HG02943 (cell line): ENCODE data around the gene MMAB.

Experiments
- ATAC-seq: cut with Tn5 transposase; IDR thresholded peaks from one replicate; pipeline ENCODE4 v1.9.1; 2021; ENCODE audit warnings: mild to moderate bottlenecking, low read depth, moderate library complexity; ENCODE audit not compliant: unreplicated experiment

MMAB gene

DNA sequence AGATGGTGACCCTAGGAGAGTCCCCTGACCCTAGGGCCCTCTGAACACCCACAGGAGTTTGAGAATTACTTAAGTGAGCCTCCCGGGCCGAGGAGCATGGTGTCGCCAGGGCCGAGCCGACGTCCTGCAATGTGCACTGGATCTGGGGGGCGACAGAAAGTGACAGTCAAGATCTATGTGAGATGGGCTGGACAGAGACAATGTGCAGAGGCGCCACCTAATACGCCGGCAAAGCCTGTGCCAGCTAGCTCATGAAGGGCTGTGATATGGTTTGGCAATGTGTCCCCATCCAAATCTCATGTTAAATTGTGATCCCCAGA is 11.6 kb downstream of the MMAB start:
- no peak for ATAC-seq

DNA sequence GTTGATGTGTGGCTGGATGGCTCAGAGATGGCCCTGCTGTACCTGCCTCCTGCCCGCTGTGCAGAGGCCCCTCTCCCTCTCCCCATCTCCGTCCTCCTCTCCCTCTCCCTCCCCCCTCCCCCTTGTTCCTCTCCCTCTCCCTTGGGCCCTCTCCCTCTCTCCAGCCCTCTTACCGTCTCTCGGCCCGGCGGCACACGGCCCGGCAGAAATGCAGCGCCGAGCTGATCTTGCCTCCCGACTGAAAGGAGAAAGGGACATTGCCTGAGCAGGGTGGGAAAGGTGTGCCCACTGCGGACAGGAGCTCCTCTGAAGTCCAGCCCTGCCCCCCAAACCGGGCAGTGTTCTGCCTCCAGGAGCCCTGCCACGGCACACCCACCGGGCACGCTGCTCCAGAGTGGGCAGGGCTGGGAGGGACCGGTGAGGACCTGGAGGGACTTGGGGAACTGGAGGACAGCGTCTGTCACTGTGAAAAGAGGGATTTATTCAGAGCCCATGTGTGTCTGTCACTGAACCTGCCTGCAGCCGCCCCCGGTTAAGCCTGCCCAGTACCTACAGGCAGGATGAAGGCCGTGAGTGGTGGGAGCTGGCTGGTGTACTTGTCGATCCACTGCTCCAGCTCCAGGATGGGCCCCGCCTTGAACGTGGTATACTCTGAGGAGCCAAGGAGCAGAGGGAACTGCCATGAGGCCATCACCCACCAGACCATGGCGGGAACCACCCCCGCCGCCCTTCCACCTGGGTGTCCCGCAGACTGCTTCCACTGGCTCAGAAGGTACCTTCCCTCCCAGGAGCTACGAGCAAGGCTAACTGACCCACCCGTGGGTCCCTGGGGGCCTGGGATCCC is 12.2 kb downstream of the MMAB start:
- ATAC-seq: no peak

DNA sequence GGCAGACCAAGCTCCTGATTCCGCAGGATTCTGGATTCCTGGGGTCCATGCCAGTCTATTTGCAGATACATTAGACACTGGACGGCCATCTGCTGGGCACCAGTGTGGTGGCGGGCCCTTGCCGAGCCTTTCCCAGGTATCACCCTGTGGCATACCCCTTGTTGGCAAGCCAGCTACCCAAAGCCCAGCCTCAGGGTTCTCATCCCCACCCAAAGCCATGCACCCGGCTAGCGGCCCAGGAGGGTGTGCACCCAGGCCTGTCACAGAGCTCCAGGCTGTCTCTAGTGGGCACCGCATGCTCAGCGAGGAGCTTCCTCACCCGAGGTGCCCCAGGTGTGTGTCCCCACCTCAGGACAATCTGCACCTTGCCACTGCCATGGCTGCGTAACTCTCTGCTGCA is 13.7 kb downstream of the MMAB start:
- no peak for ATAC-seq

DNA sequence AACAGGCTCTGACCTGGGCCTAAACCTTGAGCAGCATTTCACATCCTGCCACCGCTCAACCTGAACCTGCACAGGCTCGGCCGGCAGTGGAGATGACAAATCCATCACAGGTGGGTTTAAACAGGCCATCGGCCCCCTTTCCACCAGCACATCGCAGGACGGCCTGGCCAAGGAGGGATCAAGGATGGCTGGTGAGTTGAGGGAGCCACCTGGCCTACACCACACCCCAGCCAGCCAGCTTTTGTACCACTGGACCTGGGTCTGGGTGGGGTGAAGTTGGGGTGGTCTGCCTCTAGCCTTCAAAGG is 14.2 kb downstream of the MMAB start:
- no peak for ATAC-seq

DNA sequence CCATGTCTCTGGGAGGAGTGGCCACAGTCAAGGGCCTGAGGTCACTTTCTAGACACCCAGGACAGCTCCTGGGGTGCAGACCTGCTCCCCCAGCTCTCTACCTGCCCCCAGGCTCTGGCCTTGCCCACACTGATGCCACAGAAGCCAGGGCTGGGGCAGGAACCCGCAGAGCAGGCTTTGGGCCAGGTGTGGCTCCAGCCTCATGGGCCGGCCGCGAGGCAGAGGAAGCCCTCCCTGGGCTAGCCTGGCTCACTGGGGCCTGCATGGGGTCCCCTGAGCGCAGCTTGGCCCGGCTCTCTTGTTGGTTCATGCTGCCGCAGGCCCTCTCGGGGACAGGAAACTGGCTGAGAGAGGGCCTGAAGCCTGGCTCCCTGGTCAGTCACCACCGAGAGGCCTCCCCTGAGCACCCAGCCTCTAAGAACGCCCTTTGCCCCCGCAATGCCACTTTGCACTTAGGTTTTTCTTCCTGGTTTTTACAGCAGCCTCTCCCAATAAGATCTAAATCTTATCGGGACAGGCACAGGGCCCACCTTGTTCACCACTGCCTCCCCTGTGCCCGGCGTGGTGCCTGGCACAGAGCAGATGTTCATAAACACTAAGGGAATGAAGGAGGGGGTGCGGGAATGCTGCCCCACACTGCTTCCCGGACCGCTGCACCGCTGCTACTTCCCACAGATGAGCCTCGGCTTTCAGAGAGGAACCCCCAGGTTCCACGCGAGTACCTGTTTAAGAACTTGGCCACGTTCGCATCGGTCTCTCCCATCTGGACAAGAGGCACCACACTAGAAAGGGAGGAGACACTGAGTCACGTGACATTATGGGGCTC is 14.7 kb downstream of the MMAB start:
- no peak for ATAC-seq

DNA sequence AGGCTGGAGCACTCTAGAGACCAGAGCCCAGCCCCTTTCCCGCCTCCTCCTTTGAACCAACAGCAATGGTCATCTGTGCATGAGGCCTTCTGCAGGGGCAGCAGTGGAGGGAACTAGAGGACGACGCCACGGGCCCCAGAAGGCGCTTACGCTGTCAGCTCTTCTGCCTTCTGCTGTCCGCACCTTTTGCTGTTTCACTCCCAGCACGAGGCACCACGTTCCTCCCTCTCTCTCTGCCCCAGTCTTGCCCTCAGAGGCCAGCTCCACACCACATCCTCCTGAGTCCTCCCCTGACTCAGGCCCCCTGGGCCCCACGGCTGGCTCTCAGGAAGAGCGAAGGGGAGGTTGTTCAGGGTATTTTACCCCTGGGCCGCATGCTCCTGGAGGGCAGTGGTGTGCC is 15.5 kb downstream of the MMAB start:
- no peak for ATAC-seq

DNA sequence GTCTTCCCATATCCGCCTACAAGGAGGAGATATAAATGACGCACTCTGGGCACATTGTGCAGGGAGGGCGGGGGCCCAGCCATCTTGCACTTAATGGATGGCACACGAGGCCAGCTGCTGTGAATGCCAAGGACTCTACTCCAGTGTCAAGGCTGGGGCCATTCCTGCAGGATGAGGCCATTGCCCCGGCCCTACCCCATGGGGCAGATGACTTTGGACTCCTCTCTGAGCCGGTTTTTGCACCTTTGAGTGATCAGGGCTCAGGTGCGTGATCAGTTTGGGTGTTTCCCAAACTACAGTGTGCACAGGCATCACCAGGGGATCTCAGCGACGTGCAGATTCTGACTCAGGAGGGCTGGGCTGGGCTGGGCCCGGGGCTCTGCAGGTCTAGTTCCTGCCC is 16.1 kb downstream of the MMAB start:
- no peak for ATAC-seq

DNA sequence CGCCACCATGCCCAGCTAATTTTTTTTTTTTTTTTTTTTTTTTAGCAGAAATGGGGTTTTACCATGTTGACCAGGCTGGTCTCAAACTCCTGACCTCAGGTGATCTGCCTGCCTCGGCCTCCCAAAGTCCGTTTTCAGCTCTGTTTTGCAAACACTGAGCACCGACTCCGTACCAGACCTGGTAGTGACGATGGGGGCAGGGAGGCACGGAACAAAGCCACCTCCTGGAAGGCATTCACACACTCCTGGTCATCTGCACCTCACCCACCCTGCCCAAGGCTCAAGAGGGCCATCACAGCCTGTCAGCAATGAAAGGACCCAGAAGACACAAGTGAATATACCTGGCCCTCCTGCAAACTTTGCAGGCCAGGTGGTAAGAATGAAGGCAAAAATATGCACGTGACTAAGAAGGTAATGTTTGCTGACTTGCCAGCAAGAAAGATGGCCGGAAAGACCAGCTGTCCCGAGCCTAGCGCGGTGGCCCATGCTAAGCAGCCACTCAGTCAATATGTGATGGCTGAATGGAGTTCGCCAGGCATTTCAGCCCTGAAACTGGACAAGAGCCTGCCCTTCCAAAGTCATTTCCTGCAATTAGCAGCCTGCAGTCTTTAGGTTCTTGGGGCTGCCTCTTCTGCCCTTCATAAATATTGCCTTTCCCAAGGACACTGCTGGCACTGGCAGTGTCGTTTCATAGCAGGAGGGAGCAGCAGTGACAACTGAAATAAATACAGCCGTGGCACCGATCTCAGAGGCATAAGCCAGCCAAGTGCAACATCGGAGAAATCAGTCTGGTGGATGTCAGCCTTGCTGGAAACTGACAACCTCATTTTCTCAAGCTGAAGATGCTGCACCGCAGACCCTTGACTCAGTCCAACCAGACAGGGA is 17.6 kb downstream of the MMAB start:
- no peak for ATAC-seq

DNA sequence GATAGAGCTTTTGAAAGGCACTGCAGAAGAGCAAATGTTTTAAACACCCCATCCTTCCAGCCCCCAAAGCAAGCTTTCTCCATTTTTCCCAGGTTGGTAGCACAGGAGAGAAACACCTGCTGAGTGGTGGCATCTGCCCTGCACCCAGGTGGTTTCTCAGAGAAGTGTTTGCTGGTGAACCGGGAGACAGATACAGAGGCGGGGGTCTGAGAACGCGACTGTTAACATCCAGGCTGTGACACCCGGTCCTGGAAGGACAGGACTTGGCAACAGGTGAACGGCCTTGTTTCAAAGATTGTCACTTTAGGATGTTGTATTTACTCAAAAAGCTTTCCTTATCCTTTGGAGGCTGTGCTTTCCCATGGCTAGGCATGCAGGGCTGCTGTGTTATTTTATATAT is 18.5 kb downstream of the MMAB start:
- ATAC-seq: no peak

DNA sequence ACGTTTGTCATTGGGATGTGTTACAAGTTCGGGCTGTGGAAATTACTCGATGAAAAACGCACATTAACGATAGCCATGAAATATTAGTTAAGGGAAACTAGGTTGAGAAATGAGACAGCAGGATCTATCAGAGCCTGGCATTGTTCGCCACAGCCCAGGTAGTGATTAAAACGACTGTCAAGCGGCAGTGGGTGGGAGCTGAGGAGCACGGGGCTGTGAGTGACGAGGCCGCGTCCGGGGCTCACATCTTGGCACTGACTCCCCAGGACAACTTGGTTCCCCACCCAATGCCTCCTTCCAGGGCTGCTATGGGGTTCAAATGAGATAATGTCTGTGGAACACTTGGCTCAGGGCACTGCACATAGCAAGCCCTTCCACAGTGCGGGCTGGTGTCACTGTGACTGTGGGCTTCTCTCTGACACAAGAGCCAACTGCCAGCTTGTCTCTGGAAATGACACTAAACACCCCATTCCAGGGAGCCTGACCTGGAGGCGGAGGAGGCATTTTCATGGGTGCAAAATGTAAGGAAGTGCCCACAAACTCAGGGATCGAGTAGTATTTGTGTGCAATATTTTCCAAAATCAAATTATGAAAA is 19.3 kb downstream of the MMAB start:
- no peak for ATAC-seq

DNA sequence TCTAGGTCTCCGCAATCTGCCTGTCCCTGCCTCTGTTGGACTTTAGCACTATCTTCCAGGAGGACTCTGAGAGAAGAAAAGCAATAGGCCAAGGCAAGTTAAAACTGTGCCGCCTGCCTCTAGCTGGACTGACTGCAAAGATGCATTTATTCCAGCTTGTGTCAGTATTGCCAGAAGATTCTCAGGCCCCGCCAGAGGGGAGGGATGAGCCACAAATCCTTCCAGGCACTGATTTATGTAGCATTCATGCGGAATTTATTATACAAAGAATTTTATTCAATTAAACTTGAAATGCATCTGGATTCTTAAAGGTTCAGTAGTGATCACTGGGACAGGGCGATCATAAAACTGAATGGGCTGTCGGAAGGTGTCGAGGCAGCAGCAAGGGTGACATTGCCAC is 19.8 kb downstream of the MMAB start:
- no peak for ATAC-seq

DNA sequence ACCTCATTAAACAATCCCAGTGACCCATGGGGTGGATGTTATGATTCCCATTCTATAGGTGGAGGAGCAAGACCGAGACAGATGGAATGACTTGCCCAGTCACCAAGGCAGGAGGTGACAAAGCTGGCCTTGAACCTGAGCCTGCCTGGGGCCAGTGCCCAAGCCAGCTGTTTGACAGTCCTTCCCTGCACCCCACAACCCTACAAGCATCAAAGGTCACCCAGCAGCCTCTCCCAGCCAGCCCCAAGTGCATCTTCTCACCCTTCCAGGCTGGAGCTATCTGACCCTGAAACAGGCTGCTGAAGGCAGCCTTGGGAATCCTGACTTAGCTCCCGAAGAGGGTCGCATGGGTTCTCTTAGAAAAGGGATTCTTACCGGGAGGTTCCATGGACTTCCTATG is 20.3 kb downstream of the MMAB start:
- no peak for ATAC-seq

DNA sequence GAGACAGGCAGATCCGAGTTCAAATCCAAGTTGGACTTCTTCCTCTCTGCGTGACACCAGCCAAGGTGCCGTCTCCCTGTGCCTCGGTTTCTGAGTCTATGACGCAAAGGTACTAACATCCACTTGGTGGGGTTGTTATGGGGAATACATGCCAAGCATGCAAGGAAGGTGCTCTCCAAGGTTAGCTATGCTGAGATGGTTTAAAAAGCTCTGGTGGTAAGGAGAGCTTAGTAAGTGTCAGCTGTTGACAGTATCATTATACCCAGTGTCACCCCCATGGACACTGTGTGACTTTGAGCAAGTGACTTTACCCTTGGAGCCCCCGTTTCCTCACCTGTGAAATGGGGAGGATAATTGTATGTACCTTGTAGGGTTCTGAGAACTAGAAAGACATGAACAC is 22.2 kb downstream of the MMAB start:
- no peak for ATAC-seq

DNA sequence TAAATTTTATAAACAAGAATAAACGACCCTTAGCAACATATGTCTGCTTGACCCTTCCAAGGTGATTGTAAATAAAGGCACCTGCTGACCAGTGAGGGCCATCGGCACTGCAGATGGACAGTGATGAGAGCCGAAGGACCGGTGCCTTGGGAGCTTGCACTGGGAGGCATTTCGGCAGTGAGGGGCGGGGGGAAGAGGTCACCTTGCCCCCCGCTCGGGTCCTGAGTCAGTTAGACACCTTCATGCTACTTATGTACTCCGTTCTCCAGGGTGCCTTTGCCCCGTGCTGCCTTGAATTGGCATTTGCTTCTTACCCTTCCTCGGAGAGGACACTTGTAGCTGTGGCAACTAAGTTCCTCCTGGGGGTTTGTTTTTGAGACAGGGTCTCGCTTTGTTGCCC is 23.0 kb downstream of the MMAB start:
- ATAC-seq: no peak

DNA sequence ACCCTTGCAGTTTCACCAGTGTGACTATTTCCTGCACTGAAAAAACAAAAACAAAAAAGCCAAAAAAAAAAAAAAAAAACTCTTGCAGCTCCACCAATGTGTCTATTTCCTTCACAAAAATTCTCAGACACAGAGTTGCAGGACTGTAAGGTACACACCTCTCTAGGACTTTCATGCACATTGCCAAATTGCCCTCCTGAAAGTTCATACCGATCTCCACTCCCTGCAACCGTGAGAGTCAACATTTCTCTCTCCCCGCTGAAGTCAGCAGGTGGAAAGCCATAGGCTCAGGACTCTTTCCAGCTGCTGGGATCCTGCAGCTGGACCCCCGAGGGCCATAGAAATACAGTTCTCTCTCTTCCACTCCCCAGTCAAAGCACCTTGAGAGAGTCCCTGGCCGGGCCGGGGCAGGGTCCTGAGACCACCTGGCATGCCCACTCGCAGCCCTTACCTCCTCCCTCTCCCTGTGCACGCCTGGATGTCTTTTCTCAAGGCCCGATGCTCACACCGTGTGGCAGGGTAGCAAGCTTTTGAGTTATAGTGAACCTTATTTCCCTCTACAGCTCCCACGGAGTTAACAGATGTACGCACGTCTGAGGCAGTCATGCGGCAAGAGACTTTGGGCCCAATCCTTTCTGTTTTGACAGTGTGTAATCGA is 23.6 kb downstream of the MMAB start:
- ATAC-seq: no peak

DNA sequence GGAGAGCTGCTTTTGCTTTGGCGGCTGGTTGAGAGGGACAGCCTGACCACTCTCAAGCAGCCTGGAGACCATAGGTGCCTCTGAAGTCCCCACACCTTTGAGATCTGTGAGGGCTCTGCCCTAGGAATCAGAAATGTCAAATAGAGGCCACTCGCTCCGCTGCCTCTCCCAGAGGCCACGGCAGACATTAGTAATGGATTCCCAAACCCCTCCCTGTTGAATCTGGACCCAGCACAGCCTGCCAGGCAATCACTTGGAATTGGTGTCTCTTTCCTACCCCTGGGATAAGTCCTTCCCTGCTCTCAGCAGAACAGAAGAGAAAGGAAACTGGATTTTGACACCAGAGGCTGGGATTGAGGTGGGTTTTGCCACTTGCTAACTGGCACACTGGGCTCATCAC is 25.0 kb downstream of the MMAB start:
- no peak for ATAC-seq

DNA sequence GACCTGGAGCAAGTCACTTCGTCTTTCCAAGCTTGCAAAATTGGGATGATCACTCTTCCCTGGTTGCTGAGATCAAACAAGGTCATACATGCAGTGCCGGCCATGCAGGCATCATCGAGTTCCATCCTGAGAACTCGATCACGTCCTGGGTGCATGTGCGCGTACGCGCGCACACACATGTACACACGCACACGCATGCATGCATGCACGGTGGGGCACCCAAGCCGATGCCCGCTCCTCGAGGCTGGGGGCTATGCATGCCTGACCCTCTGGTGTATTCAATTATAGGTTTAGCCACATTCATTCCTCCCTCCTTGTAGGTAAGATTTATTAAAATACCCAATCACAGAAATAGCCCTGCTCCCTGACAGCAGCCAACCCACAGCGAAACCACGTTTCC is 26.0 kb downstream of the MMAB start:
- no peak for ATAC-seq

DNA sequence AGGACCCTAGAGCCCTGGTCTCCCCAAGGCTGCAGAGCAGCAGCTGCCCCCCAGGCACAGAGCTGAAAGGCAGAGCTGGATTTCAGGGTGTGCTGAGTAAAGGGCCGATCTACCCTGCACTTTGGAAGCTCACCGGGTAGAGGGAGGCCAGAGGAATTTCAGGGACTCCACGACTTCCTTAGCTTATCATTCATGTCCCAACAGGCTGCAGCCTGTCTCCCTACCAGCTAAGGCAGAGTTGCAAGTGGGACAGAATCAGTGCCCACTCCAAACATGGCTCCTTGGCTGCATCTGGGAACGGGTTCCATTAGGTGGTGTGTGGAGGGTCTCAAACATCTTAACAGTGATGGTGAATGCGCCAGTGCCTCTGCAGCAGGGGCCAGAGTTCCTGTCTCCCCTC is 27.5 kb downstream of the MMAB start:
- ATAC-seq: no peak

DNA sequence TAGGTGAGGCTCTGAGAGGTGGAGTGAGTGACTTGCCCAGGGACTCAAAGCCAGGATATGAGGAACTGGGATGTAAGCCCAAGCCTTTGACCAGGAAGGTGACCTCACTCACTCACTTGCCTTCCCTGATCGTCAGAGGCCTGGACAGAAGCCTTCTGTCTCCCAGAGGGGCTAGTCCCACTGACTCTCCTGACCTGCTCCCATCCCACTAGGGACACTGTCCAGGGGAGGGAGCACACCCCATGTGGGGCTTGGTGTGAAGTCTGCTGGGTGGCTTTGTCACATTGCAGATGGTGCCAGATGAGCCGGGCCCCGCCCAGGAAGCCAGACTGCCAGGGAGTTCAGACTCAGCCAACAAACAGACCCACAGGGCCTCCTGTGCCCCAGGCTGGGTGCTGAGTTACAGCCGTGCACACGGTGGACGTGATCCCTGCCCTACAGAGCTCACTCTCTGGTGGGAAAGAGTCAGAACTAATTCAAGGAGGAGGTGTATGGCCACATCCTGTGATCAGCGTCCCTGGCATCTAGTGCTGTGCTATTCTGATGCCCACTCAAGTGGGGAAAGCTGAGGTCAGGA is 28.3 kb downstream of the MMAB start:
- ATAC-seq: no peak

DNA sequence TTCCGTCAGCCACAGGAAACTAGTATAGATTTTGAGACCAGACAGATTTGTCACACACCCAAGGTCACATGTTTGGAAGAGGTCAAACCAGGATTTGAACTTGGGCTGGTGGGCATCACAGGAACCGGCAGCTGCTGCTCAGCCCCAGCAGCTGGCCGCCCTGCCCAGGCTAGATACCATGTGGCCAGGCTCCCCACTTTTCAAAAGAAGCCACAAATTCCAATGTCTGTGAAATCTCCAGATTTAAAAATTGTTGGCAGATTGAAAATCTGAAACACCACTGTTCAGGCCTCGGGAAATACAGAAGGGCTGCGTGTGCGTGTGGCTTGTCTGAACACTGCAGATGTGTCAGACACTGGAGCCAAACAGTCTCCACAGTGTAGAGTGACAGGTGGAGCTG is 30.4 kb downstream of the MMAB start:
- no peak for ATAC-seq
